ENCODE data around the gene CCDC195.
"Not testable (repeated sequence)": the region's sequence is repeated elsewhere in the genome, so short reads cannot be mapped to it uniquely, and the experiment has no call there.

Gene CCDC195

DNA sequence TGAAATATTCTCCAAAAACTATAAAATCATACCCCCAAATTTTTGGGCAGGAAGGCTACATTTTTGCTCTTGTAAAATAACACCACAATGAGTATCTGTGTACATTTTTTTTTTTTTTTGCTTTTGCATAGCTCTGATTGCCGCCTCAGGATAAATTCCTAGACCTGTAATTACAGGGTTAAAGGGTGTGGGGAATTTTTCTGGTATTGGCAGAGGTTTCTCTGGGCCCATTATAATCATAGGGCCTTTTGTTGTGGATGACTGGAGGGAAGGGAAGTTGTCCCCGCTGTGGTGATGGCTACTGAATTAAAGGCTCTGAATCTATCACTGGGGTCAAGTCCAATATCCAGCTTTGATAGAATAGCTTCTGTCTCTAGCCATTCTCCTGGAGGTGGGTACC lies 26.6 kb downstream of the CCDC195 start:
- peak; percentile 30 to 66 for DNase-seq

DNA sequence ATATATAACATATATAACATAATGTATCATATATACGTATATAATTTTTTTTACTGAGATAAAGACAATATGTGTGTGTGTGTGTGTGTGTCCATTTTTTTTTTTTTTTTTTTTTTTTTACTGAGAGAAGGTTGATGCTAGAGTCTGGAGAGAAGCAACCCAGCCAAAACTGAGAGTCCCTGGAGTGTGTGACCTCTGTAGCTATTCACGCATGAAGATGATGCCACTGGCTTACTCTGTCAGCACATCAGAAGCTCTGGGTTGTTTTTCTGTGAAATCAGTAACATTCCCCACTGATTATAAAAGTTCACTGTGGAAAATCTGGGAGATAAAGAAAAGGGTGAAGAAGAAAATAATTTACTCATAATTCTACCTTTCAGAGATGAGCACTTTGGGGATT lies 27.2 kb downstream of the CCDC195 start:
- DNase-seq: no peak

DNA sequence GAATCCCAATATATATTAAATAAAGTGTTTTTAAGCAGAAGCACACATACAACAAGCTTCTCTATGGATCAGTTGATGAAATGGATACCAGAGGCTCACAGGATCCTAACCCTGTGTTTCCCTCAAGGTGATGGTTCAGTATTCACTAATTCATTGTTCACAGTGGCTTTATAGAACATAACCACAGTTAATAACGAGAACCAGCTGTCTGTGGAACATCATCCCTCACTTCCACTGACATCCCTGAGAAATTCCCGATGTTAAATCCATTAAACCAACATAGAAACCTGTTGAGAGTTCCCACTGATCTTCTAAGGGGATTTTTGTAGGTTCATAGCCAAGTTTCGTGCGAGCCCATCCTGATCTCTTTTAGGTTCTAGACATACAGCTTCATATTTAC lies 29.0 kb downstream of the CCDC195 start:
- no peak for DNase-seq

DNA sequence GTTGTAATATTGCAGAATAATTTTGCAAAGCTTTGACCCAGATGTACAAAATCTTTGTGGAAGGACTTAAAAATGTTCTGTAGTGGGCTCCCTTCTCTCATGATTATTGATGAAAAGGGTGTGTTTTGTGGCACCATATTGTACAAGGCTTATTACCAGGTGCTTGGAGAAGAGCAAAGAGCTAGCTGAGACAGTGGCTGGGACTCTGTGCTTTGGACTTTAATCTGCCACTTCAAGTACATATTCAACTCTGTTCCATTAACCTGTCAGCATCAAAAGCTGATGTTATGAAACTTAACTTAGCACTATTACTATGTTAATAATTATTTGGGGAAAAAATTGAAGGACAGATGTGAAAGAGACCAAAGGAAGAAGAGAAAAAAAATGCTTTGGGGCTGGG lies 31.0 kb downstream of the CCDC195 start:
- DNase-seq: no peak

DNA sequence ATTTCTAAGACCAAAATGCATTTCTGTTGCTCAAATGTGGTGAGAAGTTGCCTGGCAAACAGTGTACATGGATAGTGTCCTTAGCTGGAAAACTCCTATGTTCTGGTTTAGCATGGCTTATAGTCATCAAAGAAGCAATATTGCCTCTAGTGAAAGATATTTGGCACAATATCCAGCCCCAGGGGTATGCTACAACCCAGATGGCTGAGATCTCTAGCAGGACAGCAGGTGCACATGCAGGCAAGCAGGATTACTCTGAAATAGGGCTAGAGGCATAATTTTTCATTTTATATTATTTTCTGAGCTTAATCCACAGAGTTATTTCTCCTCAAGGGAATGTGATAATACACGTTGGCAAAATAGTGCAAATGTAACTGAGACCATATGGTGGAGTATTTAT lies 34.0 kb downstream of the CCDC195 start:
- DNase-seq: peak in 1 of 2 experiments; percentile 22

DNA sequence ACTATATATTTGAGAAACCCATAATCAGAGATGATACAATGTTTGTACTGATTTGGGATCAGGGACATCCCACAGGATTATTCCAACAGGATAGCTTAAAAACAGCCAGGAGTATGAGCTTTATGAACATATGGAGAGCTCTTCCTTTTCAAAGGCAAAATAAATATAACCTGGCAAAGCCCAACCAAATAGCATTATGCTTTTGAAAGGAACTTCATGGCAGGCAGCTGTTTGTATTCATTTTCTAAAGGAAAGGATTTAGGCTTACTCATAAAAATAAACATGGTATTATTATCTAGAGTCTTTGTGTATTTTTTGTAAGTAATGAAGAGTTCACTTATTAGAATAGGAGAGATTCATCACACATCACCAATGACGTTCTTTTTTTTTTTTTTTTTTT lies 44.4 kb downstream of the CCDC195 start:
- peak in 1 of 2 experiments; percentile 53 for DNase-seq

DNA sequence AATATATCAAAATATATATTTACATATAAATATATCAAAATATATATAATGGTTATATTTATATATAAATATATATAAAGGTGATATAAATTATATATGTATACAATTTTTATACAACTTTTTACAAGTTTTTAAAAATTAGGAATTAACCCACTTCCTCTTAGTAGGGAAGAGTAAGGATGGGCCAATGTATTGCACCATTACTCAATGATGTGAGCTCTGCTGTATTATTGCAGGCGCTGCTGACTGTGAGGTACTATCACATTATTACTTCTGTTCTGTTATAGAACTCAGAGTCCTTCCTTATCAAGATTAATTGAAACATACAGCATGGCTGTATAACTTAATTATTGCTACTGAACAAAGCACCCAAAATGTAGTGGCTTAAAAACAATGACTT lies 46.0 kb downstream of the CCDC195 start:
- no peak for DNase-seq

DNA sequence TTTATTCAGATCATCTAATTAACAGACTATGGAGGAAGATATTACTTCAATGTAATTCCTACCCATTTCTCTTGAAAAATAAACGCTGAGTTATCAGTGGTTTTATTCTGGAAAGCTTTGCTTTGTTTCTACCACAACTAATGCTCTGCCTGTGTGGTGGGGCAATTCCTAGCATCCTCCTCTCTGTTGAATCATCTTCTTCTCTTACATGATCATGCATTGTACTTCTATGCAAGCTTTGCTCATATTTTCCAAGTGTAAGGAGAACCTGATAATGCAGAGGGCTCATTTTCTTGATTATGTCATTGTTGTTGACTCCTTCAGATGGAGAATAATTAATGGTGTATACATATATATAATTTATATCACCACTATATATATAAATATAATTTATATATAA lies 46.7 kb downstream of the CCDC195 start:
- DNase-seq: no peak

DNA sequence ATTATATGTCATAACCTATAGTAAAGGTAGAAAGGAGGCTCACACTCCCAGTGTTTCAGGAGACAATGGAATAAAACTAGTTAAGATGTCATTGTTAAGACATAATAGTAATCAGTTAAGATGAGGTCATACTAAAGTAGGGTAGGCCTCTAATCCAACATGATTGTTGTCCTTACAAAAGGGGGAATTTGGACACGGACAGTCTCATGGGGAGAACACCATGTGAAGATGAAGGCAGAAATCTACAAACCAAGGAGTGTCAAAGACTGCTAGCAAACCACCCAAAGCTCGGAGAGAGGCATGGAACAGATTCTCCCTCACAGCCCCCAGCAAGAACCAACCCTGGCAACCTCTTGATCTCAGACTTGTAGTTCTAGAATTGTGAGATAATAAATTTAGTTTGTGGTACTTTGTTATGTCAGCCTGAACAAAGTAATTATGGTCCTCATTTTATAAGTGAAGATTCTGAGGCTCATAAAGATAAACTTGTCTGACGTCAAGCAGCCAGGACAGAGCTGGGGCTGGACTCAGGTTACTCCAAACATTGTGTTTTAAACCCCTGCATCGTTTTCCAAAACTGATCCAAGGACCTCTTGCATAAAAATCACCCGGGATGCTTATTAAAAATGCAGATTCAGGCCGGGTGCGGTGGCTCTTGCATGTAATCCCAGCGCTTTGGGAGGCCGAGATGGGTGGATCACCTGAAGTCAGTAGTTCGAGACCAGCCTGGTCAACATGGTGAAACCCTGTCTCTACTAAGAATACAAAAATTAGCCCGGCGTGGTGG lies 47.8 kb downstream of the CCDC195 start:
- DNase-seq: peak in 1 of 2 experiments; percentile 34

DNA sequence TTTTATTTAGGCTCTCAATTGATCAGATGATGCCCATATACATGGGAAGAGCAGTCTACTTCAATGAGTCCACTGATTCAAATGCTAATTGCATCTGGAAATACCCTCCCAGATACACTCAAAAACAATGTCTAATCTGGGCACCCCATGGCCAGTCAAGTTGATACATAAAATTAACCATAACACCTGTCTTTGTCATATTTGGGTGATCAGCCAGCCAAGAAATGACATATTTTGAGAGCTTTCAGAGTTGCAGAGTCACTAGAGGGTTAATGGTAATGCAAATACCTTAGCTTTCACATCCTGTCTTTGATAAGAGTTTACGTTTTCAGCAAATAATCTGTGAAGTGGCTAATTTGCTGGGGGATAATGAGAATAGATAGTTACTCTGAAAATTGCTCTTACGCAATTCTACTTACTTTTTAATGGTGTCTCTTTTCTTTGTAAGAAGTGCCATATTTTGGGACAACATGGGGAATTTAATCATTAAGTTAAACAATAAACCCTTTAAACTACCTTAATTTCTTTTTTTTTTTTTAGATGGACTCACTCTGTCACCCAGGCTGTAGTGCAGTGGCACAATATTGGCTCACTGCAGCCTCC lies 49.1 kb downstream of the CCDC195 start:
- no peak for DNase-seq

DNA sequence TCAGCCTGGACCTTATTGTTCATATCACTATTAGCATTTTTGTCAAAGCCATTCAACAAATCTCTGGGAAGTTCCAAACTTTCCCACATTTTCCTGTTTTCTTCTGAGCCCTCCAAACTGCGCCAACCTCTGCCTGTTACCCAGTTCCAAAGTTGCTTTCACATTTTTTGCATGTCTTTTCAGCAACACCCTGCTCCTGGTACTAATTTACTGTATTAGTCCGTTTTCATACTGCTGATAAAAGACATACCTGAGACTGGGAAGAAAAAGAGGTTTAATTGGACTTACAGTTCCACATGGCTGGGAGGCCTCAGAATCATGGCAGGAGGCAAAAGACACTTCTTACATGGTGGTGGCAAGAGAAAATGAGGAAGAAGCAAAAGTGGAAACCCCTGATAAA lies 52.8 kb downstream of the CCDC195 start:
- not testable (repeated sequence) for DNase-seq

DNA sequence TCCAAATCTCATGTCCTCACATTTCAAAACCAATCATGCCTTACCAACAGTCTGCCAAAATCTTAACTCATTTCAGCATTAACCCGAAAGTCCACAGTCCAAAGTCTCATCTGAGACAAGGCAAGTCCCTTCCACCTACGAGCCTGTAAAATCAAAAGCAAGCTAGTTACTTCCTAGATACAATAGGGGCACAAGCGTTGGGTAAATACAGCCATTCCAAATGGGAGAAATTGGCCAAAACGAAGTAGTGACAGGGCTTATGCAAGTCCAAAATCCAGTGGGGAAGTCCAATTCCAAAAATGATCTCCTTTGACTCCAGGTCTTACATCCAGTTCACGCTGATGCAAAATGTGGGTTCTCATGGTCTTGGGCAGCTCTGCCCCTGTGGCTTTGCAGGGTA lies 54.5 kb downstream of the CCDC195 start:
- not testable (repeated sequence) for DNase-seq

DNA sequence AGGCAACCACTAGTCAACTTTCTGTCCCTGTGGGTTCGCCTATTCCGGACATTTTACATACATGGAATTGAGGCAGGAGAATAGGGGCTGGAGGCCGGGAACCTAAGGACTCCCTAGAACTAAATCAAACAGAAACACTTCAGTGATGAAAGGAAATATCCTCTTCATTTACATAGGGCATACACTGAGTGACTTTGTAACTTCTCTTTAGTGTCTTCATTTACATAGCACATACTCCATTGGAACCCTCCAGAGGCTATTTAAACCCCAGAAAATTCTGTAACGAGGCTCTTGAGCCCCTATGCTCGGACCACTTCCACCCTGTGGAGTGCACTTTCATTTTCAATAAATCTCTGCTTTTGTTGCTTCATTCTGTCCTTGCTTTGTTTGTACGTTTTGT lies 56.5 kb downstream of the CCDC195 start:
- no peak for DNase-seq

DNA sequence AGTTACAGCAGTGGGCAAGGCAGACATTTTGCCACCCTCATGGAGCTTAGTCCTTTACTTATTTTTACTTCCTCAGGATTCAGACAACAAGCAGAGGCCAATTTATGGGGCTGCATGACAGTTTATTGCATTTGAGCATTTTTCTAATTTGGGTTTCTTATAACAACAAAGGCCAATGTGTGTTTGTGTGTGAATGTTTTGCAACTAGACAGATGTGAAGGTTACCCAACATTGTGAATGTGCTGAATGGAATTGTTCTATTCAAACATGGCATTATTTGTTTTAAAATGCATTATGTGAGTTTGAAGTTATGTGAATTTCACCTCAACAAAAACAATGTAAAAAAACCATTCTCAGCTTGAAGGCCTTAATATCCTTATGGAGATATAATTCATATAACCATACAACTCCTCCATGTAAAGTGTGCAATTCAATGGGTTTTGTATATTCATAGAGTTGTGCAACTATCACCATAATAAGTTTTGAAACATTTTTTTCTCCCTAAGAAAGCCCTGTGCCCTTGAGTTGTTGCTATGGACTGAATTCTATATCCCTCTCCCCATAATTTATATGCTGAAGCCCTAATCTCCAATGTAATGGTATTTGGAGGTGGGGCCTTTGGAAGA lies 57.3 kb downstream of the CCDC195 start:
- DNase-seq: no peak

DNA sequence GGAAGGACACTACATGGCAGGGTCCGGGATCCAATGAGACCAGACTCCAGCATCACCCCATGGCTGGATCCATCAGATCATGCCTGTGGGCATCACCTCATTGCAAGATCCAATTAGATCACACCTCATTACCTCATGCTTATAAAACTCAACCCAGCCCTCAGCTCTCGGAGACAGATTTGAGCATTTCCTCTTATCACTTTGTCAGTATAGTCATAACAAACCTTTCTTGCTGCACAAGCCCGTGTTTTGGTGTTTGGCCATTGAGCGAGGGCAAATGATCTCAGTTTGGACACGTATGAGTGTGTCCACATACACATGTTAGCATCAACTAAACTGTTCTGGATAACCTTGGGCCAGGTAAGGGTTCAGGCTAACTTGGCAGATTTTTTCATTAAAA lies 58.8 kb downstream of the CCDC195 start:
- DNase-seq: no peak

DNA sequence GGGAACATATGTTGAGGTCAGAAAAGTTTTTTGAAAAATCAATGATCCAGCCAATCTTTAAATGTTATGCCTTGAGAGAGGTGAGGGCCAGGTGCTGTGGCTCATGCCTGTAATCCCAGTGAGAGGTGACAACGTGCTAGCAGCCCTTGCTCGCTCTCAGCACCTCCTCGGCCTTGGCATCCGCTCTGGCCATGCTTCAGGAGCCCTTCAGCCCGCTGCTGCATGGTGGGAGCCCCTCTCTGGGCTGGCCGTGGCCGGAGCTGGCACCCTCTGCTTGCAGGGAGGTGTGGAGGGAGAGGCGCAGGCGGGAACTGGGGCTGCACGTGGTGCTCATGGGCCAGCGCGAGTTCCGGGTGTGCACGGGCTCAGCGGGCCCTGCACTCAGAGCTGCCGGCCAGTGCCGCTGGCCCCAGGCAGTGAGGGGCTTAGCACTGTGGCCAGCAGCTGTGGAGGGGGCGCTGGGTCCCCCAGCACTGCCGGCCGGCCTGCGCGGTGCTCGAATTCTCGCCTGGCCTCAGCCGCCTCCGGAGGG lies 61.1 kb downstream of the CCDC195 start:
- DNase-seq: no peak
